Measurements from ENCODE around the gene CHST15.

Gene CHST15

GRCh38 chr10:124062390-124062789, 31.0 kb downstream of the CHST15 start:
- no peak for DNase-seq (ENCODE audit: extremely low read depth, low read depth)
- TF ChIP-seq, protein P1, sequence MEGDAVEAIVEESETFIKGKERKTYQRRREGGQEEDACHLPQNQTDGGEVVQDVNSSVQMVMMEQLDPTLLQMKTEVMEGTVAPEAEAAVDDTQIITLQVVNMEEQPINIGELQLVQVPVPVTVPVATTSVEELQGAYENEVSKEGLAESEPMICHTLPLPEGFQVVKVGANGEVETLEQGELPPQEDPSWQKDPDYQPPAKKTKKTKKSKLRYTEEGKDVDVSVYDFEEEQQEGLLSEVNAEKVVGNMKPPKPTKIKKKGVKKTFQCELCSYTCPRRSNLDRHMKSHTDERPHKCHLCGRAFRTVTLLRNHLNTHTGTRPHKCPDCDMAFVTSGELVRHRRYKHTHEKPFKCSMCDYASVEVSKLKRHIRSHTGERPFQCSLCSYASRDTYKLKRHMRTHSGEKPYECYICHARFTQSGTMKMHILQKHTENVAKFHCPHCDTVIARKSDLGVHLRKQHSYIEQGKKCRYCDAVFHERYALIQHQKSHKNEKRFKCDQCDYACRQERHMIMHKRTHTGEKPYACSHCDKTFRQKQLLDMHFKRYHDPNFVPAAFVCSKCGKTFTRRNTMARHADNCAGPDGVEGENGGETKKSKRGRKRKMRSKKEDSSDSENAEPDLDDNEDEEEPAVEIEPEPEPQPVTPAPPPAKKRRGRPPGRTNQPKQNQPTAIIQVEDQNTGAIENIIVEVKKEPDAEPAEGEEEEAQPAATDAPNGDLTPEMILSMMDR (IDR thresholded peaks at IDR 0.05; ENCODE audit: low read depth, low read length), result no peak

- TF ChIP-seq, protein P1 (IDR thresholded peaks at IDR 0.05; ENCODE audit: low read depth, low read length), result no peak
- DNase-seq (ENCODE audit: extremely low read depth, low read depth), result no peak
These were observed 32.4 kb downstream of the CHST15 start for GRCh38 chr10:124061030-124061429.

- no peak for DNase-seq (ENCODE audit: extremely low read depth, low read depth)
- TF ChIP-seq, protein P1 (IDR thresholded peaks at IDR 0.05; ENCODE audit: low read depth, low read length), result no peak
These were observed 33.2 kb downstream of the CHST15 start for GRCh38 chr10:124060148-124060720.

GRCh38 chr10:124059551-124059950, 33.8 kb downstream of the CHST15 start:
- TF ChIP-seq, protein P1 (IDR thresholded peaks at IDR 0.05; ENCODE audit: low read depth, low read length), result no peak
- no peak for DNase-seq (ENCODE audit: extremely low read depth, low read depth)

DNA sequence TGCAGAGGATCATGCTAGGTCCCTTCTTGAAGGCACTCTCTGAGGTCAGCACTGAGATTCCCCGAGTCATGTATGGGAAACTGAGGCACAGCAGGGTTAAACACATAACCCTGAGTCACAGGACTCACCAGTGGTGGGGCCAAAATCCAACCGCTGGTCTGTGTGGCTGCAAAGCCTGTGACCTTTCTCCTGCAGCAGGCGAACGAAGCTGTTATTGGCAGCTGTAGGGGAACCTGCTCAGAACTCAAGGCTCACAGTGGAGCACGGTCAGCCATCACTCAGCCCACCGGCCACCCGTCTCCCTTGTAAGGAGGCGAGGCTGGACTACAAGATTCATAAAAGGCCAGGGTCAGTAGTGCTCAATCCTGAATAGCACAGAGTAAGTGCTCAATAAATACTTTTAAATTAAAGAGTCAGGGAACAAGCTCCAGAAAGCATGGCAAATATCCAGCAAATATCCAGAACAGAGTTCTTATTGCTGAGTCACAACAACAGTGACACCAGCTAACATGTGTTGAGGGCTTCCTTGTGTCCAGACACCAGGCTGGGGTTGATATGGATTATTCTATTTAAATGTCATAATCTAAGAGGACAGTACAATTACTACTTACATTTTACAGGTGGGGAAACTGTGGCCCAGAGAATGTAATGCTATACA, 34.9 kb downstream of the CHST15 start:
- TF ChIP-seq, protein P1 (IDR thresholded peaks at IDR 0.05; ENCODE audit: low read depth, low read length), result no peak
- DNase-seq (ENCODE audit: extremely low read depth, low read depth), result no peak

DNA sequence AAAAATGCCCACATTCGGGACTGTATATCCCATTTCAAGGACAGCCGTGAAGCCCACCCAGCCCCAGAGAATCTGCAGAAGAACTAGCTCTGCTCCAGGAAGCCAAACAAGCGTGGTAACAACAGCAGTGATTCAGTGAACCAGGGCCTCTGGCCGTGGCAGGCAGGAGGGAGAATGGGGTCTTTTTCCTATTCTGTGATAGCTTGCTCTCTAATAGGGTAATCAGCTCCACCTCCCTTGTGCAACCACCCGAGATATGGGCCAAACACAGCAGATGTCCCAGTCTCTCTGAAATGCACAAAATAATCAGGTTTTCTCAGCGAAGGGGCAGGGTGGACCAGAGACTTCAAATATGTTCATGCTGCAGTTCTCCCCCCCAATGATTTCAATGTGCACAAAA, 35.8 kb downstream of the CHST15 start:
- DNase-seq (ENCODE audit: extremely low read depth, low read depth), result no peak
- TF ChIP-seq, protein P1 (IDR thresholded peaks at IDR 0.05; ENCODE audit: low read depth, low read length), result no peak

DNA sequence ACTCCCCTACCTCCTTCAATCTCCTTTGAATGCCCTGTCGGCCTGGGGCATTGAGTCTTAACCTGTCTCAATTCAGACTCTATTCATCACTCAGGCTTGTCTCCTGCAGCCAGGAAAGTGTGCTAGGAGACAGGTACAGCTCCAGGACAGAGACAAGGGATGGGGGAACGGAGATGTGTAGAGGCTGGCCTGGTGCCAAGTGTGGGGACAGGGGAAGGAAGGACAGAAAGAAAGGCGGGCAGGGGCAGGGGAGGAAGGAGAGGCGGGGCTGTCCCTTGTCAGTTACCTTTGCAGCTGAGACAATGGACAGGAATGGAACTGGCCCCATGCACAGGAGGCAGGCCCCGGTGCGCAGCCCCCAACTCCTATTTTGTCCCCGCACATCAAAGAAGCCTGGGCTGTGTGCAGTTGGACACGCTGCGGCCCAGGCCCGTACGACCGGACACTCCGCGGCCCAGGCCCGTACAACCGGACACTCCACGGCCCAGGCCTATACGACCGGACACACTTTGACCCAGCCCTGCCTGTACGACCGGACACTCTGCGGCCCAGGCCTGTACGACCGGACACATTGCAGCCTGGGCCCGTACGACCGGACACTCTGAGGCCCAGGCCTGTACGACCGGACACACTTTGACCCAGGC, 36.9 kb downstream of the CHST15 start:
- TF ChIP-seq, protein P1 (IDR thresholded peaks at IDR 0.05; ENCODE audit: low read depth, low read length), result no peak
- no peak for DNase-seq (ENCODE audit: extremely low read depth, low read depth)

All from AG09319 (cell line).